ENCODE measurements around the gene DGKB.

The DGKB gene

DNA sequence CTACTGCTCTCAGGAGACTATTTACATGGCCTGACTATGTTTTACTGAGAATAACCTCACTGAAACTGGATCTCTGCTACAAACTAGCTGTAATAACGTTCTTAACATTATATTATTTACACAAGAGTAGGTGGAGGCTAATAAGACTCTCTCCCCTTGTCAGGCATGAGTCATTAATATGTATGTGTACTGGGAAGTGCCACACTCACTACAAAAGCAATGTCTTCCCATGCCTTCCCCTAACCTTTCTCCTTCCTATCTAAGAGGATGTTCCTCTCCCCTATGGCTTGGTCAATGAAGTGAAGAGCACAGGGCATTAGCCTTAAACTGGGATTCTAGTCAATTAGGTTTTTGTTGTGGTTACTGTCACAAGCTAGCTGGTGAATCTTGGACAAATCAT, 147.9 kb downstream of the DGKB start:
- peak; percentile 85 for DNase-seq

GRCh38 chr7:14752301-14752700, 150.2 kb downstream of the DGKB start:
- DNase-seq, result no peak

DNA sequence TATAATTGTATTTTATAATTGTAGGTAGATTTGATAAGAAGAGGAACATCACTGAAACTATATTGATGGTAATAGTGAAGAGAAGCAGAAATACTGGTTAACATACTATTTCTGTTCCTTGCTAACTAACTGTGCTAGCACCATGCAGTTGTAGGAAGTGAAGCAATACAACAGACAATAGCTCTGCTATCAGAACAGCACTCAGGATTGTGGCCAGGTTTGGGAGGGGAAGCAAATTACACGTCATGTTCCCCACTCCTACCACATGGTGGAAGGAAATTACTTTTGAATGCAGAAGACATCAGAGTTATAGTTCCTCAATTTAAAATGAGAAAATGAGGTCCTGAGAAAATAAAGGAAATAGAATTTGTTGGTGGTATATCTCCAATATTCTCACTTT, 151.1 kb downstream of the DGKB start:
- no peak for DNase-seq

- peak; percentile 91 for DNase-seq
Observed at GRCh38 chr7:14748461-14748860, 154.1 kb downstream of the DGKB start.

DNA sequence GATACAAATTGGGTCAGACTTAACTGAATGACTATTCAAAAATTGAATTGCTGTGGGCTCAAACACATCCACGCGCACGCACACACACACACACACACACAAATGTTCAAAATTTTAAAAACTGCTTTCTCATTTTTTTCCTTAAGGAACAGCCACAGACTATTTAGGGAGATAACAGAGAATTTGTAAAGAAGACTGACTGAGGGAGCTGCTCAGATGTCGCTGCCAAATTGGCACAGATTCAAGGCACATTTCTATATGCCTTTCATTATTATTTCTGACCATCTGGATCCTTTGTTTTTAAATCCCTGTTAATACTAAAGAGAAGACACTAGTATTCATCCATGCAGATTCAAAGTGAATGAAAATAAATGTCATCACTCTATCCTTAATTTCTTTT, 154.8 kb downstream of the DGKB start:
- DNase-seq, result peak; percentile 28

GRCh38 chr7:14745076-14745475, 157.5 kb downstream of the DGKB start:
- no peak for DNase-seq

GRCh38 chr7:14740606-14741005, 161.9 kb downstream of the DGKB start:
- DNase-seq, result no peak

GRCh38 chr7:14739841-14740185, 162.7 kb downstream of the DGKB start:
- DNase-seq, result no peak

DNA sequence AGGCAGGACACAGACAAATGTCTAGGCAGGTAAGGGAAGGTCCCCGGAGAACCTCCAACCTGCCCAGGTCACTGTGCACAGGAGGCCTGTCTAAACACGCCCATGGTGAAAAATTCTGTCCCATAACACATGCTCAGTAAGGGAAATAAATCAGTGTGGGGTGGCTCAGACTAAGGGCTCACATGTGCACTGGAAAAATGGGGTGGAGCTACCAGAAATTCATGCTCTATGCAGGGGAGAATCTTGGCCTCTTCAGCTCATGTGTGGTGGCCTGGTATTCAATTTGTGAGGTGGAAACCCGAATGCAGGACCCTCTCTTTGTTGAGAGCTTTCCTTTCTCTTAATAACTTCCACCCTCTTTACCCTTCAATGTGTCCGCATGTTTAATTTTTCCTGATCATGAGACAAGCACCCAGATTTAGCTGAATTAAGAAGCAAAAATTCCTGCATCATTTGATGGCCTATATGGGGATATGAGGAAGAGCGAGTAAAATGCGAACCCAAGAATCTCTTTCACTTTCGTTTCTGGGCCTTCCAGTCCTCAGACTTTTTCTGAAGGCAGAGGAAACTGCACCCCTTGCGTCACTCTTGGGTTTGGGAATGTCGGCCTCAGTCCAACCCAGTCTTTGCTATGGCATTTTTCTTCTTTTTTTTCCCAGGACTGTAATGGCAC, 163.2 kb downstream of the DGKB start:
- DNase-seq, result no peak

- no peak for DNase-seq
Observed at GRCh38 chr7:14738086-14738485, 164.5 kb downstream of the DGKB start.

GRCh38 chr7:14734839-14735321, 167.7 kb downstream of the DGKB start:
- no peak for DNase-seq

DNA sequence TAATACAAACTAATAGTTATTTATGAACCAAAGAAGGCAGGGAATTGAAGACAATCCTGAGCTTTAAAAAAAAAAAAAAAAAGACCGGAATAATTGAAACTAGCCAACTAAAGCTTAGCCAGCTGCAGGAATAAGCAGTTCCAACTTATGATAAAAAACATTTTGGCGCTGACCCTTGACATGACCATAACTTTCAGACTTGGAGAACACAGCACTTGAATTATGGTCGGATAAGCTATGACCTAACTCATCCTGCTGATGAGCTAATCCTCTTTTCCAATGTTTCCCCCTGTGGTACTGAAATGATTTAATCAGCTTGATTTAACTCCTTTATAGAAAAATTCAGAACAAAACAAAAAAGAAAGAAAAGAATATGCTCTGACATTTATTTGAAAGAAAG, 181.8 kb downstream of the DGKB start:
- DNase-seq, result no peak

DNA sequence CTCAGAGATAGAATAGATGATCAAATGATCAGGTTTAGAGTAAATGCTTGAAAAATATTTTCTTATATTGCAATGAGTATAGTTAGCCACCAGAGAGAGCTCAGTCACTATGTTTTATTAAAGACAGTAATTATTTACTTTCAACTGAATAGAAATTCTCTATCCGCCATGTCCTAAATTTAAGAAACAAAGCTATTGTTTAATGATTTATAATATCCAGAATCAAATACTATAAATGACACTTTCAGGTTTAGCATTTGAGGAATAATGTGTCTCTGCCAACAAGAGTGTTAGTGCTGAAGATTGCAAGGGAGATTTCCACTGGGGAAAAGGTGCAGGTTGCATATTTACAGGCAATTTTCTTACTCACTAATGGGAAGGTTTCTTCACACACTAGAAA, 184.7 kb downstream of the DGKB start:
- DNase-seq, result peak; percentile 18

DNA sequence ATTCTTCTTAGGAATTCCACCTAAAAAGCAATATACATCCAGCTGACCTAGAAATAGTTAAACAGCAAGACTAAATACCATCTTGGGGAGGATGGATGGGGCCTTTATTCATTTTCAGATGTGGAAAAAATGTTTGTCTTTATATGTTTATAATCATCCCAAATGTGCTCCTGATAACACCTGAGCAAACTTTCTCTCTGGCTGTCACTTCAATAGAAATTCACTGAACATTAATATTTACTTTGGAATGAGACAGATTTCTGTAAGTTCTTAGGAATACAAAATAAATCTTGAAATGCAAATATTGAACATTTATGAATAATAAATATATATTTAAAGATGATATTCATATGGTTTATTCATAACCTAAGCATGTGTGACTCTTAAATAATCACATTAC, 185.4 kb downstream of the DGKB start:
- DNase-seq, result no peak

- DNase-seq, result no peak
Observed at GRCh38 chr7:14714161-14714728, 188.3 kb downstream of the DGKB start.

DNA sequence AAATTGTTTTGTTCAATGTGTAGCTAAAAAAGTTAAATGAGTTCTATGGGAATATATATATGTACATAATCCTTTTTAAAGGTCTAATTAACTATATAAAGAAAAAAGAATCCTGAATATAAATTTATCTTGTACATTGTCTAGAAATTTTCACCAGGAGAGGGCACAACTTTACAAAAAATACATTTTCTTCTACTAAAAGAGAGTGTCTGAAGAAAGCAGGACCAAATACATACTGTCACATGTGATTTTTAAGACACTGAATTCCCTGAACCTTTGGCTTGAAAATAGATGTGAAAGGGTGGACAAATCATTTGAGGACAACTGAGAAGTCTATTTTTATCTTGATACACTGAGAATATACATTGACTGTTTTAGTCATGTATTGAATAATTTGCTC, 204.3 kb downstream of the DGKB start:
- peak; percentile 18 for DNase-seq

DNA sequence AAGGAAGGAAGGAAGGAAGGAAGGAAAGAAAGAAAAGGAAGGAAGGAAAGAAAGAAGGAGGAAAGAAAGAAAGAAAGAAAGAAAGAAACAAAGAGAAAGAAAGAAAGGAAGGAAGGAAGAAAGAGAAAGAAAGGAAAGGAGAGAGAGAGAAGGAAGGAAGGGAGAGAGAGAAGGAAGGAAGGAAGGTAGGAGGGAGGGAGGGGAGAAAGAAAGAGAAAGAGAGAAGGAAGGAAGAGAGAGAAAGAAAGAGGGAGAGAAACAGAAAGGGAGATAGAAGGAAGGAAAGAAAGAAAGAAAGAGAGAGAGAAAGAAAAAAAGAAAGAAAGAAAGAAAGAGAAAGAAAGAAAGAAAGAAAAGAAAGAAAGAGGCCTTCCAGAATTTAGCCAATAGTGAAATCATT, 204.9 kb downstream of the DGKB start:
- DNase-seq, result no peak

DNA sequence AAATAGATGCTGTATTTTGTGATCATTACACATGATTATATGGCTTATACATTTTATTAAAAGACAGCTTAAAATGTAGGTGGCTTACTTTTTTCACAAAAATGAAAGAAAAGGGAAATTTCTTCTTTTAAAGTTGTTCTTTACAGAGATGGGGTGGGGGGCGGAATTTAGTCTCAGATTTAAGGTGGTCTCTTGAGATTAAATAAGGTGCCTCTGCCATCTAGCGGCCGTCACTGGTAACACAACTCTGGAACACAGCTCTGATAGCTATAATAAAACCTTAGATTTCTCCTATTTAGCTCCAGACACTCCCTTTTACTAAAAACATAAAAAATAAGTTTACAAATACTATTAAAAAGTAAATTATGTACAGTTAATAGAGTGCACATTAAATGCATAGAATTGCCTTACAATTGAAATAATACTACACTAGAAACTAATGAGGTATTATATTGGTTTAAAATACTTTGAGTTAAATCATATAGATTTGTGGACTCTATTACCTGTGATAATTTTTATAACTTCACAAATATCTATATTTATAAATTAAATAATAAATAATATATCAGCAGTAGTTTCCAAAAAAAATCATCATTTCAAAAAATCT, 210.9 kb downstream of the DGKB start:
- DNase-seq, result peak; percentile 30

- no peak for DNase-seq
Observed at GRCh38 chr7:14691034-14691433, 211.5 kb downstream of the DGKB start.

- DNase-seq, result no peak
Observed at GRCh38 chr7:14690486-14690885, 212.1 kb downstream of the DGKB start.

GRCh38 chr7:14690075-14690474, 212.5 kb downstream of the DGKB start:
- DNase-seq, result no peak

DNA sequence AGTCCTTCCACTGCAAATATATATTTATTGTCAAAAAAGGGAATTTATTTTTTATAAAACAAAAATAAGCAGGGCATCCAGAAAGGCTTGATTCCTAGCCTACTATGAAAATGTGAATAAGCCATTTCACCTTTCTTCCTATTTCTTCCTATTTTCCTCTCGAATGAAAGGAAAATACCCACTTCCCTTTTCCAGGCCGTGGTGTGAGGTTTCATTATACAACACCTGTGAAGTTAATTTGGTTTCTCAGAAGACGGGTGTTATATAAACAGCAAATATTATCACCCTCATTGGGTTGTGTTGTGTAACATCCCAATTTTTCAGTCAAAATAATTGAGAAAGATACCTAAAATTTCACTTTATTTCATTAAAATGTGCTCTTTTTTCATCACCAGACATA, 214.3 kb downstream of the DGKB start:
- DNase-seq, result no peak

DNA sequence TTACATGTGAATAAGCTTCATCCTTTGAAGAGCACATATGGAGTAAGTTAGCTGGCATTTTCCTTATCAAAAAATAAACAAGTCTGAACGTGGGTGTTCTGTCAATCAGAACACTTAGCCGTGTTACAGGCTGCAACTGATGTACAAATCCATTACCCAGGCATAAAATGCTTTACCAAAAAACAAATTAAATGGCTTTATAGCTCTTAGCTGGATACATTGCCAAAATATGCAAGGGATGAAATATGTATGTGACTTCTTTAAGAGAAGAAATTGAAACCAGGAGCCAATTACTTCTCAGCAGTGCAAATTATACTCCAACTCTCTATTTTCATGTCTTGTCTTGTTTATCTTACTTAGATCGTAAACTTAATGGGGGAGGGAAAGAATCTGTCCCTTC, 214.8 kb downstream of the DGKB start:
- peak; percentile 19 for DNase-seq

- no peak for DNase-seq
Observed at GRCh38 chr7:14687241-14687640, 215.3 kb downstream of the DGKB start.
